C4-2B (cell line): Measurements from ENCODE around the gene ADARB2.

Source experiments
- CTCF ChIP-seq: fragments of 450-650 bp; conservative IDR thresholded peaks from 2 replicates; pipeline ENCODE4 v1.5.1; 2017; ENCODE audit warnings: mild to moderate bottlenecking
- ZFX ChIP-seq: fragments of 450-650 bp; IDR thresholded peaks from 2 replicates; pipeline ENCODE4 v1.6.1; 2017

GRCh38 chr10:1130226-1130625 lies 607.1 kb downstream of the ADARB2 start:
- no peak for TF ChIP-seq CTCF
- TF ChIP-seq ZFX: no peak
